ENCODE measurements around the gene WDFY4.

The WDFY4 gene

GRCh38 chr10:48926764-48927540 is 242.3 kb downstream of the WDFY4 start:
- no peak overlapping the region for H3K4me3 ChIP-seq
- H3K27me3 ChIP-seq = no peaks in the 10 kb centered on the region
- intact Hi-C loops (cut with DNase I; ENCODE audit: low total_unique reads) = no loop called here
- H3K36me3 ChIP-seq = no peaks in the 10 kb centered on the region
- no peak for TF ChIP-seq CTCF (IDR thresholded peaks at IDR 0.05)
- no peak overlapping the region for H3K27ac ChIP-seq
- no peaks in the 10 kb centered on the region for H3K4me1 ChIP-seq
- DNase-seq = no peak
- no peaks in the 10 kb centered on the region for H3K9me3 ChIP-seq

- DNase-seq = no peak
These were observed 244.8 kb downstream of the WDFY4 start for GRCh38 chr10:48929413-48929990.

GRCh38 chr10:48931188-48931587 is 246.5 kb downstream of the WDFY4 start:
- H3K27me3 ChIP-seq = no peaks in the 10 kb centered on the region
- H3K4me3 ChIP-seq = no peak overlapping the region
- no peaks in the 10 kb centered on the region for H3K36me3 ChIP-seq
- no peak for DNase-seq
- H3K9me3 ChIP-seq = no peaks in the 10 kb centered on the region
- no peak overlapping the region for H3K27ac ChIP-seq
- H3K4me1 ChIP-seq = no peaks in the 10 kb centered on the region
- TF ChIP-seq CTCF (IDR thresholded peaks at IDR 0.05) = no peak
- intact Hi-C loops (cut with DNase I; ENCODE audit: low total_unique reads) = no loop called here

More at GRCh38 chr10:48929413-48929990, 244.8 kb downstream of the WDFY4 start:
- Histone ChIP-seq H3K36me3 (no peaks in the 10 kb centered on the region), H3K4me1 (no peaks in the 10 kb centered on the region), H3K4me3 (no peak overlapping the region), H3K27ac (no peak overlapping the region), H3K27me3 (no peaks in the 10 kb centered on the region), H3K9me3 (no peaks in the 10 kb centered on the region)
- intact Hi-C loops (cut with DNase I; ENCODE audit: low total_unique reads) = no loop called here
- TF ChIP-seq CTCF (IDR thresholded peaks at IDR 0.05) = no peak

- DNase-seq = no peak
- no peaks in the 10 kb centered on the region for H3K36me3 ChIP-seq
- H3K9me3 ChIP-seq = no peaks in the 10 kb centered on the region
- intact Hi-C loops (cut with DNase I; ENCODE audit: low total_unique reads) = no loop called here
- no peak overlapping the region for H3K4me3 ChIP-seq
- H3K27ac ChIP-seq = no peak overlapping the region
- no peaks in the 10 kb centered on the region for H3K27me3 ChIP-seq
- no peak for TF ChIP-seq CTCF (IDR thresholded peaks at IDR 0.05)
- no peaks in the 10 kb centered on the region for H3K4me1 ChIP-seq
These were observed 248.4 kb downstream of the WDFY4 start for GRCh38 chr10:48932831-48933664.

- intact Hi-C loops (cut with DNase I; ENCODE audit: low total_unique reads) = no loop called here
- no peak for TF ChIP-seq CTCF (IDR thresholded peaks at IDR 0.05)
- Histone ChIP-seq H3K27me3 (no peaks in the 10 kb centered on the region), H3K9me3 (no peaks in the 10 kb centered on the region), H3K27ac (no peak overlapping the region), H3K36me3 (no peaks in the 10 kb centered on the region), H3K4me1 (no peaks in the 10 kb centered on the region), H3K4me3 (no peak overlapping the region)
- DNase-seq = no peak
These were observed 250.2 kb downstream of the WDFY4 start for GRCh38 chr10:48934672-48935501.
